Measurements from ENCODE around the gene ACOT13. TPM values are rescaled to one million over a fixed set of nuclear protein-coding genes. Genes with fewer than 3 reads are reported as not detected.

ACOT13 gene
- total and polyA plus RNA-seq, 2 donors (not counting 1 experiment from before 2014, with no cell fraction given), result 3.6 to 6.6 TPM

- POLR2A ChIA-PET, result interaction anchor here (0.6 to 1.6 kb wide), 6 partner anchors 13 to 309 kb away, joined by 5 to 12 read pairs (median 6); no protein-coding TSS in a partner anchor
- peak overlapping the region; percentile 89 for H3K4me3 Mint-ChIP-seq
Observed at GRCh38 chr6:24718449-24719124, 51.7 kb downstream of the ACOT13 start.

More at GRCh38 chr6:24718449-24719124, 51.7 kb downstream of the ACOT13 start:
- Histone ChIP-seq H2AFZ (ENCODE audit: insufficient read depth, low read depth, low read length, poor library complexity, severe bottlenecking) (no peak overlapping the region), H3K27me3 (replicated peaks in 1 of 4; ENCODE audit: control extremely low read depth in 1 of 4, control insufficient read depth in 3 of 4, insufficient read depth in 4 of 4, low read length in 3 of 4) (no peaks in the 10 kb centered on the region), H3K79me2 (ENCODE audit: control insufficient read depth, insufficient read depth, low read length) (peaks cover 67% of the 10 kb centered on the region), H3K4me1 (ENCODE audit: control insufficient read depth in 2 of 2, insufficient read depth in 2 of 2, low read length in 2 of 2) (peaks cover 41 to 47% of the 10 kb centered on the region in 2 donors), H3K4me3 (ENCODE audit: control extremely low read depth in 1 of 5, extremely low read depth in 1 of 5, insufficient read depth in 1 of 5, low read depth in 2 of 5, low read length in 4 of 5) (peak overlapping the region; percentile 84 to 98 (median 87)), H3K27ac (ENCODE audit: low read length in 2 of 2) (peak overlapping the region; percentile 99), H3K4me2 (replicated peaks; ENCODE audit: low read depth, low read length, poor library complexity, severe bottlenecking) (peak overlapping the region; percentile 83), H4K20me1 (ENCODE audit: control insufficient read depth, insufficient read depth, low read length, poor library complexity, severe bottlenecking) (peaks cover 45% of the 10 kb centered on the region), H3K36me3 (replicated peaks in 1 of 2; ENCODE audit: control extremely low read depth in 1 of 2, control insufficient read depth in 1 of 2, extremely low read depth in 1 of 2, insufficient read depth in 2 of 2, low read length in 1 of 2) (peaks cover 12 to 47% of the 10 kb centered on the region in 2 experiments), H3K9ac (ENCODE audit: low read length) (peak overlapping the region; percentile 100), H3K9me3 (ENCODE audit: control extremely low read depth in 1 of 3, control insufficient read depth in 2 of 3, insufficient read depth in 1 of 3, low read length in 2 of 3) (no peaks in the 10 kb centered on the region)
- Mint-ChIP-seq H3K4me1 (peaks cover 62% of the 10 kb centered on the region), H3K27me3 (no peaks in the 10 kb centered on the region), H3K9me3 (ENCODE audit: insufficient read depth) (no peaks in the 10 kb centered on the region), H3K27ac (peak overlapping the region; percentile 100)
- CTCF ChIA-PET, result interaction anchor here (1.1 to 3.1 kb wide), 4 partner anchors 134 to 299 kb away, joined by 3 to 11 read pairs (median 6); partner anchors contain the start of gene ALDH5A1
- intact Hi-C loops (cut with micrococcal nuclease), result no loop called here
- no peak for TF ChIP-seq CTCF (IDR thresholded peaks at IDR 0.05)
- no peak for TF ChIP-seq EZH2 (IDR thresholded peaks at IDR 0.05; ENCODE audit: borderline replicate concordance, insufficient read depth, low read depth, low read length, poor library complexity, severe bottlenecking)
- no peak for DNase-seq
- no CpG with 5 or more reads among the region's 8 CpGs for WGBS (ENCODE audit: insufficient coverage)
- ATAC-seq (ENCODE audit: low read depth), result no peak
